ENCODE results near the gene AIG1.

The AIG1 gene

GRCh38 chr6:143097224-143097795, 36.6 kb downstream of the AIG1 start:
- peak in 1 of 5 experiments; percentile 75 for DNase-seq

GRCh38 chr6:143098054-143098671, 37.5 kb downstream of the AIG1 start:
- peak in 1 of 5 experiments; percentile 54 for DNase-seq

GRCh38 chr6:143099647-143100046, 39.0 kb downstream of the AIG1 start:
- no peak for DNase-seq

GRCh38 chr6:143100429-143100828, 39.7 kb downstream of the AIG1 start:
- DNase-seq = no peak

- DNase-seq = peak in 1 of 5 experiments; percentile 49
Observed at GRCh38 chr6:143103916-143104315, 43.2 kb downstream of the AIG1 start.

- no peak for DNase-seq
Observed at GRCh38 chr6:143107440-143107839, 46.8 kb downstream of the AIG1 start.

- DNase-seq = no peak
Observed at GRCh38 chr6:143107911-143108761, 47.4 kb downstream of the AIG1 start.

GRCh38 chr6:143109196-143109595, 48.5 kb downstream of the AIG1 start:
- no peak for DNase-seq

GRCh38 chr6:143110572-143110971, 49.9 kb downstream of the AIG1 start:
- no peak for DNase-seq

GRCh38 chr6:143110996-143111395, 50.3 kb downstream of the AIG1 start:
- DNase-seq = no peak

GRCh38 chr6:143111443-143111842, 50.8 kb downstream of the AIG1 start:
- DNase-seq = no peak

- DNase-seq = no peak
Observed at GRCh38 chr6:143112084-143112768, 51.5 kb downstream of the AIG1 start.

- DNase-seq = no peak
Observed at GRCh38 chr6:143112837-143113236, 52.1 kb downstream of the AIG1 start.

GRCh38 chr6:143115728-143116127, 55.0 kb downstream of the AIG1 start:
- DNase-seq = no peak

- no peak for DNase-seq
Observed at GRCh38 chr6:143117108-143117507, 56.4 kb downstream of the AIG1 start.

GRCh38 chr6:143119260-143119659, 58.6 kb downstream of the AIG1 start:
- no peak for DNase-seq

- DNase-seq = no peak
Observed at GRCh38 chr6:143123081-143123480, 62.4 kb downstream of the AIG1 start.

GRCh38 chr6:143123941-143124340, 63.3 kb downstream of the AIG1 start:
- DNase-seq = no peak

- no peak for DNase-seq
Observed at GRCh38 chr6:143125455-143125854, 64.8 kb downstream of the AIG1 start.

GRCh38 chr6:143125864-143126573, 65.3 kb downstream of the AIG1 start:
- no peak for DNase-seq

GRCh38 chr6:143126574-143126941, 65.9 kb downstream of the AIG1 start:
- DNase-seq = no peak

GRCh38 chr6:143127941-143128680, 67.4 kb downstream of the AIG1 start:
- DNase-seq = no peak

Measured in T-helper 2 cell (primary cell).